LoVo (cell line): ENCODE results near the gene SV2B.
A peak's percentile ranks its signal among the peaks of the same experiment; 100 is the strongest.
"Not testable (repeated sequence)": the region's sequence is repeated elsewhere in the genome, so short reads cannot be mapped to it uniquely, and the experiment has no call there.

Source experiments
- DNase-seq: peaks from one replicate; pipeline ENCODE4 v3.0.0-alpha.2; 2016; ENCODE audit warnings: low spot score

SV2B gene, protein sequence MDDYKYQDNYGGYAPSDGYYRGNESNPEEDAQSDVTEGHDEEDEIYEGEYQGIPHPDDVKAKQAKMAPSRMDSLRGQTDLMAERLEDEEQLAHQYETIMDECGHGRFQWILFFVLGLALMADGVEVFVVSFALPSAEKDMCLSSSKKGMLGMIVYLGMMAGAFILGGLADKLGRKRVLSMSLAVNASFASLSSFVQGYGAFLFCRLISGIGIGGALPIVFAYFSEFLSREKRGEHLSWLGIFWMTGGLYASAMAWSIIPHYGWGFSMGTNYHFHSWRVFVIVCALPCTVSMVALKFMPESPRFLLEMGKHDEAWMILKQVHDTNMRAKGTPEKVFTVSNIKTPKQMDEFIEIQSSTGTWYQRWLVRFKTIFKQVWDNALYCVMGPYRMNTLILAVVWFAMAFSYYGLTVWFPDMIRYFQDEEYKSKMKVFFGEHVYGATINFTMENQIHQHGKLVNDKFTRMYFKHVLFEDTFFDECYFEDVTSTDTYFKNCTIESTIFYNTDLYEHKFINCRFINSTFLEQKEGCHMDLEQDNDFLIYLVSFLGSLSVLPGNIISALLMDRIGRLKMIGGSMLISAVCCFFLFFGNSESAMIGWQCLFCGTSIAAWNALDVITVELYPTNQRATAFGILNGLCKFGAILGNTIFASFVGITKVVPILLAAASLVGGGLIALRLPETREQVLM

DNA sequence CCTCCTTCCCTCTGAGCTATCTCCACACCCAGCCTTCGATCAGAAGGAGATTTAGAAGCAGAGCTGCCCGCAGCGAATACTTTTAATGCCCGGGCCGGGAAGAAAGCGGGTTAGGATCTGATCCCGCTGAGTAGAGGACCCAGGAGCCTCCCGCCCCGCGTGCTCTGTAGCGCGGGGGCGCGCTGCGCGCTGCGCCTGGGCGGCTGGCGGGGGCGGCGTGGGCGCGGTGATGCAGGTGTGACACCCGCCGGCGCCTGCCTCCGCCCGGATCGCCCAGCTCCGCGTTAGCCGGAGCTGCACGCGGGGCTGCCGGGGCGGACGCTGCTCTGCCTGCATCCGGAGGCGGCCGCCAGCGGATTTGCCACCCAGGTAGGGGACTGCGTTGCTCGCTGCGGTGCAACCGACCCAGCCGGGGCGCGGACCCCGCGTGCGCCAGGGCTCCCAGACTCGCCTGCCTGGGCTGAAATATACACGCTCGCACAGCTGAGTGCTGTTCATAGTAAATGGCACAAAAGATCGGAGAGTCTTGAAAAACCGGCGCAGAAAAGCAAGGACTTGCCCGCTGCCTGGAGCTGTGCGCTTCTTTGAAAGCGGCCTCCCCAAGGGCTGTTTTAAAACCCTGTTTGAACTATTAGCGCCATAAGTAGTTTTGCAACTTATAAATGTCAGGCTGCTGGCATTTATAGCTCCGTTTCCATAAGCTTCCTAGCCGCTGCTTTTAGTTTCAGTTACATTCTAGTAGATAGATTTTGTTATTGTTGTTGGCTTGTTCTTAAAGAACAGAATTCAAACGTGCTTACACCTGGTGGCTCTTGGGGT, at the start of gene SV2B:
Gene SV2B, plus strand, starts transcription at position 263 of the 819 bp plus-strand sequence. CDS start 126,007 bp downstream, outside the sequence.
- DNase-seq: no peak

DNA sequence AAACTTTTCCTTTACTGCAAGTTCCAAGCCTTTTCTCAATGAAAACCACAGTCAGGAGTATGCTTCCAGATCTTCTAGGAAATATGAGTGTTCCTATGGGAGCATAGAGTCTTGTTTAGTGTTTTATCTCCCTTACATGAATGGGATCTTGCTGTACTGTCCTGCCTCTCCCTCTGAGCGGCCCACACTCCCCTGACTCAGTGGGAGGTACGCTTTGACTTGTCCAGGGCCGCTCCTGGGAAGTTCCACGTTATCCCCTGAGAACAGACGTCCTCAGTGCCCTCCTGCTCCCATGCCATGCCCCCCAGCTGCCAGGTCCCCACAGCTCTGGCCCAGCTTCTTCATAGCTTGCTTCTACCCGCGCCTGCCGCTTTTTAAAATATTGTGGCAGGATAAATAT, 48.8 kb upstream of the SV2B start:
- DNase-seq: no peak

DNA sequence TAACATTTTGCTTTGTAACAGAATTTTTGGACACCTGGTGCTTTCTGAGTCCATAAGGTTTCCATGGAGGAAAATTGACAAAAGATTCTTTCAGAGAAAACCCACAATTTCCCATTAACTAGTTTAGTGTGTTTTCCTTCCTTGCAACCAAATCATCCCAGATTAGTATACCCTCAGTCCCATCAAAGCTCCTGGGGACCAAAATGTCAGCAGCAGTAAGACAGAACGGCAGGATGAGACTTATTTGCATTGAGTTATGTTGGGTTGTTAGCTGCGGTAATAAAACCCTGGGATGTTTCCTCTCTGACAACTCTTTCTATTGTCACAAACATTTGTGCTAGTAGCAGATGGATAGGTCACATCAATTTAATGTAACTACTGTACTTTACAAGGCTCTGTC, 45.2 kb upstream of the SV2B start:
- DNase-seq: no peak

DNA sequence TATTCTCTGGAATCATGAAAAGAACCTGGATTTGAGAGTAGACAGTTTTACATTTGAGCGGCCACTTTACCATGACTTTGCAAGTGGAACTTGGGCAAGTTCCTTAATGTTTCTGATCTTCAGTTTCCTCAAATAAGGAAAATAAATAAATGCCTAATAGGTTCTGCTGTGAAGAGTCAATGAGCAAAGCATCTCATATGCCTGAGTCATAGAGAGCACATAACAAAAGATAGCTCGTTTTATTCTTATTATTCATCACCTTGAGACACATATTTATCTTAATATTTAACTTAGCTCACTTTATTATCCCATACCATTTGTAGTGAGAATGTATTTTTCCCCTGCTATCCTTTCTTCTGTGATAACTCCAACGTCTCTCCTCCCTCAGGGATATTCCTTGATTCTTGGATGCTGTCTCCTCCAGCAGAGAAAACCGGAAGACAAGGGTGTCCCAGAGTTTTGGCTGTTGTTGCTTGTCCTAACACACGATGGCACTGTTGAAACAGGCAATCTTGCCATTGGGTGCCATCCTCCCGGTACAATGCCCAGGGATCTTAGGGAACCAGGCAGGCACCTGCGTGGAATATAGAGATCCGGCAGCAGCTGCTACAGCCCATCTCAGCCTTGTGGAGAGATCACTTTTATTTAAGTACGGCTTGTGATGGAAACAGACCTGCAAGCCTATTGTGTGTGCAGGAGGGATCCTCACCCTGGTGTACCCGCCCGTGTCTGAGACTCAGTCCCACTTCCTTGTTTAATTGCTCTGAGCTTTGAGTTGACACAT, 44.3 kb upstream of the SV2B start:
- DNase-seq: peak; percentile 81

DNA sequence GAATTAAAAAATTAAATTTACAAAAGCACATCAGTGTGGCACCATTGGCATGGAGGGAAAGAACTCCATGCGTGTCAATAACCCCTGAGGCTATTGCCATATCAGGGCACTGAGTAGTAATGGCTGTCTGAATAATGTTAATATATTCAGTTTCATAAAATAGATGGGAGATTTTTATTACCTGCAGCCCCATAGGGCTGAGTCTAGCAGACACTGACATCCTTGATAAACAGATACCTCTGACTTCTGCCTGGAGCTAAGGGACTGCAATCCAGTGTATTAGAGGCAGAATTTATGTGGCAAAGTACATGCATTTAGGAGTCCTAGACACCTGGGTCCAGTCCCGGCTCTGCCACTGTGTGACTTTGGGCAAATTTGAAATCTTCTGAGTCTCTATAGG, 38.8 kb upstream of the SV2B start:
- no peak for DNase-seq

DNA sequence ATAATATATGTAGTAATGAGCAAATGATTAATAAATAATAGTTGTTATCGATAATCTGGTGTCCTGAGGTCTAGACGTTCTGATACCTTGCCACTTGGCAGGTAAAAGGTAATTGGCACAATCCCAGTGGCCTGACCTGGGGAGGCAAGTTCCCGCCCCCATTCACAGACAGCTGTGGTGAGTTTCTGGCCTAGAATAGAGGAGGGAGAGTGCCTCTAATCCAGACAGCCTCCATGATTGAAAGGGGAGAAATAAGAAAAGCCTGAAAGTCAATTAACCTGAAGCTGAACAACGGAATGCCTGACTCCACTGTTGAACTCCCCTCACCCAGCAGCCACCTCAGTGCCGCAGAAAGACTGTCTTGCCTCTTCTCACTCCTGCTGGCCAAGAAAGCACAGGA, 38.1 kb upstream of the SV2B start:
- DNase-seq: no peak

DNA sequence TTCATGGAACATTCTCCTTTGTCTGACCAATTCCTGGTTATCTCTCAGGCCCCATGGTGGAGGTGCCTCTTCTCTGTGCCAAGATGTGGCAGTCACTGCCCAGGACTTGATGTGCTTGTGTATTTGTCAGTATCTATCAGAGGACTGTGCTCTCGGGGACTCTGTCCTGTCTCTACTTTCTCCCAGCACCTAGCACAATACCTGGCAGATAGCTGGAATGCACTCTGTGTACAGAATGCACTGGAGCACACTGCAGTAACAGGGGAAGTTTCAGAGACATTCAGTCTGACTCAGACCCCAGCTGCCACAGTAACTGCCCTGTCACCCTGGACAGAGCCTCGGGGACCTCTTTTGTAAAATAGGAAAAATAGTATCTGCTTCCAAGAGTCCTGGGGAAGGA, 34.6 kb upstream of the SV2B start:
- DNase-seq: no peak

DNA sequence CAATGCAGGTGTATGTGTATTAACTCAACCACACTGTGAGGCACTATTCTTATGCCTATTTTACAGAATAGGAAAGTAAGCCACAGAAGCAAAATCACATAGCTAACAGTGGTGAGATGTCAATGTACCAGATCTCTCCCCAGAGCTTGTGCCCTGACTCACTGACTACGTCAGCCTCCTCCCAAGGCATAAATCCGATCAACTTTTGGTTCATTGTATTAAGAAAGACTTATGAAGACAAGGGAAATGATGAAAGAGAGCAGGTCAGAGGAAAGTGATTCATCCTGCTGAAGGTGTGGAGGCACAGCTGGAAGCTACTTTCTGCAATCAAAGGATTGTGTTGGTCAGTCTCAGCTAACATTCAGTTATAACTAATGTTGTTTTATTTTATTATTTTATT, 33.0 kb upstream of the SV2B start:
- no peak for DNase-seq

DNA sequence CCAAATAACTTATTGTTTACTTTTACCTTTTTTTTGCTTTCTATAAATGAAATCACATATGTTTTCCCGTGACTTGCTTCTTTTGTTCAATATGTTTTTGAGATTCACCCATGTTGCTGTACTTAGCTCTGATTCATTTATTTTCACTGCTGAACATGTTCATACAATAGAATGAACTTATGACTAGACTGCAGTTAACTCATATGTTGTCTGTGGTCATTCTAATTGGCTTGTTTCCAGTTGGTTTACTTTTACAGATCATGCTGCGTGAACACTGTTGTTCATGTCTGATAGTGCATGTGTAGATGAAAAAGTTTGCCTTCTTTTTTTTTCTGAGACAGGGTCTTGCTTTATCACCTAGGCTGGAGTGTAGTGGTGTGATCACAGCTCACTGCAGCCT, 31.6 kb upstream of the SV2B start:
- DNase-seq: no peak

DNA sequence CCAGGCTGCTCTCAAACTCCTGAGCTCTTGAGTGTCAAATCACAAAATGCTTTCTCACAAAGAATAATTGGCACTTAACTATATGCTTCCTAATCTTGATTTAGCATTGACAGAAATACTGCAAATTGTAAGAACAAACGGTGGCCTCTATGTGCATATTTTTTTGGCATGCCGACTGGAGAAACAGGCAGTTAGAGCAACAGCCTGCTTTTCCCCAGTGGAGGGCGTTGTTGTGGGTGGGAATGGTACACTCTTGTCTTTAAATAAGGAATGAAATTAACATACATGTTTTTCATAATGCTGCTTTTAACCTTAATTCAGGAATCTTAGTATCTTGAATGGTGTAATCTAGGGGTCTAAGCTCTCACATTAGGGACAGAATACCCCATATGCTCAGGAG, 31.1 kb upstream of the SV2B start:
- DNase-seq: no peak

DNA sequence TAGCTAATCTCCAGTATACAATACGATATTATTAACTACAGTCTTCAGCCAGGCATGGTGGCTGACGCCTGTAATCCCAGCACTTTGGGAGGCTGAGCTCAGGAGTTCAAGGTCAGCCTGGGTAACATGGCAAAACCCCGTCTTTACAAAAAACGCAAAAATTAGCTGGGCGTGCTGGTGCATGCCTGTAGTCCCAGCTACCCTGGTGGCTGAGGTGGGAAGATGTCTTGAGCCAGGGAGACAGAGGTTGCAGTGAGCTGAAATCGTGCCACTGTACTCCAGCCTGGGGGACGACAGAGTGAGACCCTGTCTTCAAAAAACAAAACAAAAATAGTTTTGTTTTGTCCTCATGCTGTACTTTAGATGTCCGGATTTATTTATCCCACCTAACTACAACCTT, 29.2 kb upstream of the SV2B start:
- DNase-seq: no peak

DNA sequence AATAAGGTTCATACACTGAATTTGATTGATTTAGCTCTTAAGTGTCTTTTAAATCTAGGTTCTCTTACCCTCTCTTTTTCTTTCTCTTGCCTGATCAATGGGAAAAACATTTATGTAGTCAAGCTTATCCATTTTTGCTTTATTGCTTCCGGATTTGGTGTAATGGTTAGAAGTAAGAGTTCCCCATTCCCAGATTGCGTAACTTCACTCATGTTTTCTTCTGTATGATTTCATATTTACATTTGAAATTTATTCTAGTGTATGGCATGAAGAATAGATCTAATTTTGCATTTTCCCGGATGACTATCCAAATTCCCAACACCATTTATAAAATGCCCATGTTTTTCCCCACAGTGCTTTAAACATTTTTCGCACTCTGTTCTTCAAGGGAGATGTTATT, 27.9 kb upstream of the SV2B start:
- no peak for DNase-seq

DNA sequence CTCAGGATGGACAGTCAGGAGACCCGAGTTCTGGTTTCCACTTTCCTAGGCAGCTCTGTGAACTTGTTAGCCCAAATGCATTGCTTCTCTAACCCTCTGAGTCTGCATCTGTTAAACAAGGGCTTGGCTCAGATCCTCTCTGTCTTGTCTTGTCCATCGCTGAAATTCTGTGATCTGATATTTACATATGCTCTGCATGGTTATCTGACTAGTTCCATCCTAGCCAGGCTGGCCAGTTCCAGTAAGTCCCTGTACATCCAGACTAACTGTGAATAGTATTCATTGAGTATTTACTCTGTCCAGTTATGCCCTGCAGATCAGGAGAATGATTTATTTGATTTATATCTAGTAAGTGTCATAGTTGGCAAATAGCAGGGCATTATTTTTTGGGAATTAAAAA, 27.0 kb upstream of the SV2B start:
- no peak for DNase-seq

DNA sequence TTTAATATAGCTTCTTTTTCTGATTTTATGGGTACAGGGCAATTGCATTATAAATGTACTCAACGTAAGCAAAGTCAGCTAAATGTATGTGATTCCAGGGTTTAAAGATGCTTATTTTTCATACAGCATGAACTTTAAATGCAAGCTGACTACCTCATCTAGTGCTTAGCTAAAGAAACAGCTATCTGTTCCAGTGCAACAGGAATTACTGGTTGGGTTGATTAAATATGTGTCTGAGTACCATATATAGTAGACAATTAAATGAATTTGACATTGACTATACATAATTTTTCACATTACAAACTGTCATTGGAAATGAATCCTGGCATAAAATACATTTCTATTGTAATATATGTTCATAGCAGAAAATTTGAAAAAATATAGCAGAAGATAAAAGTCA, 26.3 kb upstream of the SV2B start:
- no peak for DNase-seq

DNA sequence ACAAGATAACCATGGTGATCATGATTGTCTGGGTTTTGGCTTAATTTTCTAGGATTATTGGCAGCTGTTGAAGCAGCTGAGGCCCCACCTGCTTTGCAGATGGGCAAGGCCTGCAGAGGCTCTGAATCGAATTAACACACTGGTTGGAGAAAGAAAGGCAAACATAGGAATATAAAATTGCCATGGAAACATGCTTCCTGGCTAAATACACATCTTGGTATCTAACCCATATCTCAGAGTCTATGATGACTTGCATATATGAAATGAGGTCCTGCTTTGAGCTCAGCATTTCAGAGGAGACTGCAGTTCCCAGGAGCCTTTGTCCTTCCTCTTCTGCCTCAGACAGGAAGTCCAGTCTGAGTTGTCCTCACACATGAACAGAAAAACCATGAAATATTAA, 24.3 kb upstream of the SV2B start:
- DNase-seq: no peak

DNA sequence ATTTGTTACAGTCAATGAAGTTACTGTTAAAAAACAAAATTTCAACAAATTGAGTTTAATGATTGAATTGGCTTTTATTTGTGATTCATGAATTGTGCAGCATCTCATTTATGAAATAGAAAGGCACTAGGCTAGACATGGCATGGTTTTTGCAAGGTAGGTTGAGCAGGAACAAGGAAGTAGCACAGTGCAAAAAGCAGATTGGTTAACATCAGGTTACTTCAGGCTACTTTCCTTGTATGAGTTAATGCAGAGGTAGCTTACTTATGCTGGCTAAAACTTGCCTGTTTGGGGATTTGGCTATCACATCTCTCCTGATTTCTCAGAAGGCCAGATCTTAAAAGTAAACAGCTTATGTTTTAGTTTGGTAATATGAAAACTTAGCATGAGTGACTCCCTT, 23.0 kb upstream of the SV2B start:
- DNase-seq: no peak

DNA sequence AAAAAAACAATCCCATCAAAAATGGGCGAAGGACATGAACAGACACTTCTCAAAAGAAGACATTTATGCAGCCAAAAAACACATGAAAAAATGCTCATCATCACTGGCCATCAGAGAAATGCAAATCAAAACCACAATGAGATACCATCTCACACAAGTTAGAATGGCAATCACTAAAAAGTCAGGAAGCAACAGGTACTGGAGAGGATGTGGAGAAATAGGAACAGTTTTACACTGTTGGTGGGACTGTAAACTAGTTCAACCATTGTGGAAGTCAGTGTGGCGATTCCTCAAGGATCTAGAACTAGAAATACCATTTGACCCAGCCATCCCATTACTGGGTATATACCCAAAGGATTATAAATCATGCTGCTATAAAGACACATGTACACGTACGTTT, 6.2 kb upstream of the SV2B start:
- DNase-seq: not testable (repeated sequence)

DNA sequence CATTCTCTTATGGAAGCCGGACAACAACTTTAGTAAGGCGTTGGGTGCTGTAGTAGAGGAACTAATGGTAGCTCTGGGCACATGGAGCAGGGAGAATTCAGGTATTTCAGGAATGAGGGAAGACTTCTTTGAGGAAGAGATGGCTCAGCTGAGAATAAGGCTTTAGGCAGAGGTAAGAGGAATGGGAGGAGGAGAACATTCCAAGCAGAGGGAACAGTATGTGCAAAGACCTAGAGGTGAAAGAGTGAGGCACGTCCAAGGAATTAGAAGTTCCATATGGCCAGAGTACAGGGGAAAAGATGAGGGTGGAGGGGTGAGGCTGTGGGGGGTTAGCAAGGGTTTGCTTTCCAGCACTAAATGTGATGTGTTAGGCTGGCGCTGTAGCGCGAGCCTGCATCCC, 1.6 kb upstream of the SV2B start:
- no peak for DNase-seq

DNA sequence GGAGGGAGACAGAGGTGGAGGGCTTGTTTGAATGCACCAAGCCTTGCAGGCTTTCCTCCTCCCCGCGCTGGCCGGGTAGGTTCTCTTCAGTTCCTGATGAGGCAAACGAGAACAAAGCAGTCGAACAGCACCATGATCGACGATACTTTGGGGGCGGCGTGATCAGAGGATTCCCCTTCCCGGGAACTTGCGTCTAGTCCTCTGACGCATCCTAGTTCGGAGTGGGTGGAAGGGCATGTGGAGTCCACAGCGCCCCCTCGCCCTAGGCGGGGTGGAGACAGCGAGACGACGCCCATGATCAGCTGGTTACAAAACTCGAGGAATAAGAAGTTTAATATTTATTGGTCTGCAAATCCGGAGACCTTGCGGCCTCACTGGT, 452 bp upstream of the SV2B start:
- DNase-seq: no peak

DNA sequence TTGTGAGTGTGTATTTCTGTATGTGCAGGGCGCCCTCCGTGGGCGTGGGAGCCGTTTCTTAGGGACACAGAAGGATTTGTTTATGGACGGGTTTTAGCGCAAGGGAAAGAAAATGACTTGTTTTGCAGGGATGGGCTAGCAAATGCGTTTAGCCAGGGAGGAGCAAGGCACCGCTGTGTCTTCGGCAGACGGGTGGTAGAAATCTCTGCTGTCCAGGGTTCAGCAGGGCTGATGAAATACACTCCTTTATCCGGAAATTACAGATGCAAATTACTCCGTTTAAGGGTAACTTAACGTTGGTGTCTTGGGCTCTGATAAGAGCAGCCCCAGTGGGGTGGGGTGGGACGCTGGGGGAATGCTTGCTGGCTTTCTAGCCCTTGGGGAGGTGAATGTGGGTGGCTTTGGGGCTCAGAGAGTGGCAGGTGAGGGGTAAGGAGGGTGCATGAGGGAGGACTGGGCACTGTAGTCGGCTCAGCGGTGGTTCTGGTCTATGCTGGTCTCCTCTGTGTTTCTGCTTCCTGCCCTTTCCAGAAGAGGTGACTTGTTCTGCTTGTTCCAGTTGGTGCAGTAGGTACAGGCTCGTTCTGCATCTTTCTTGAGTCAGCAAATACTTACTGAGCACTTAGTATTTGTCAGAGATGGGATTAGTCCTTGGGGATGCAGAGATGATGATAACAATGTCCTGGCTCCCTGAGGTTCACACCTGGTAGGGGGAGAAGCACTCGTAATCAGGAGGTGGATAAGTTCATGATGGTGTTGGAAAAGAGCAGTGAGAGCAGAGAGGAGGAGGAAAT, 954 bp downstream of the SV2B start:
- DNase-seq: no peak

DNA sequence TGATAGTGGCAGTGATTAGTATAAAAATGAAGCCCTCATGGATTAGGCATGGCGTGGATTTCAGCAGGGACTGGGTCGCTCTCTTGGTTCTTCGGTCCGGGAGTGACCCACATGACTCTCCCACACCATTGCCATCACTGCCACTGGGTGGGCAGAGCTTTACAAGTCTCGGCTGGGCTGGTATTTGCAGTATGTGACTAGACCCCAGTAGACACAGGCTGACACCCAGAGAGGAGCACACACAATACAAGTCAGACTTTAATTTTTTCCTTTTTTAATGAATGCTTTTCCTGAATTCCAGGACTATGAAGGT, 1.5 kb downstream of the SV2B start:
- DNase-seq: no peak
